AG20443 (cell line): Measurements from ENCODE around the gene KLF11.

Experiments
- DNase-seq: peaks from one replicate; pipeline ENCODE4 v3.0.0; 2012; ENCODE audit warnings: low spot score, mixed read lengths

The KLF11 gene

GRCh38 chr2:10064932-10065772, 21.8 kb downstream of the KLF11 start:
- DNase-seq = no peak

- no peak for DNase-seq
These were observed 22.4 kb downstream of the KLF11 start for GRCh38 chr2:10065773-10066055.

DNA sequence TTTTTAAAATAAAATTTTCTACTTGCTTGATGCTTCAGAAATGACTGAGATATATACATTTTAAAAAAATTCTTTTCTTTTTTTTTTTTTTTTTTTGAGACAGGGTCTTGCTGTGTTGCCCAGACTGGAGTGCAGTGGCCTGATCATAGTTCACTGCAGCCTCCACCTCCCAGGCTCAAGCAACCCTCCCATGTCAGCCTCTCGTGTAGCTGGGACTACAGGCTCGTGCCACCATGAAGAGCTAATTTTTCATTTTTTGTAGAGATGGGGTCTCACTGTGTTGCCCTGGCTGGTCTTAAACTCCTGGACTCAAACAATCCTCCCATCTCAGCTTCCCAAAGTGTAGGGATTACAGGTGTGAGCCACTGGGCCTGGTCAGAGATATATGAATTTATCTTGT, 24.0 kb downstream of the KLF11 start:
- DNase-seq = no peak

- no peak for DNase-seq
These were observed 24.5 kb downstream of the KLF11 start for GRCh38 chr2:10067881-10068280.

GRCh38 chr2:10071176-10071575, 27.8 kb downstream of the KLF11 start:
- DNase-seq = no peak

- DNase-seq = no peak
These were observed 28.2 kb downstream of the KLF11 start for GRCh38 chr2:10071595-10071994.

DNA sequence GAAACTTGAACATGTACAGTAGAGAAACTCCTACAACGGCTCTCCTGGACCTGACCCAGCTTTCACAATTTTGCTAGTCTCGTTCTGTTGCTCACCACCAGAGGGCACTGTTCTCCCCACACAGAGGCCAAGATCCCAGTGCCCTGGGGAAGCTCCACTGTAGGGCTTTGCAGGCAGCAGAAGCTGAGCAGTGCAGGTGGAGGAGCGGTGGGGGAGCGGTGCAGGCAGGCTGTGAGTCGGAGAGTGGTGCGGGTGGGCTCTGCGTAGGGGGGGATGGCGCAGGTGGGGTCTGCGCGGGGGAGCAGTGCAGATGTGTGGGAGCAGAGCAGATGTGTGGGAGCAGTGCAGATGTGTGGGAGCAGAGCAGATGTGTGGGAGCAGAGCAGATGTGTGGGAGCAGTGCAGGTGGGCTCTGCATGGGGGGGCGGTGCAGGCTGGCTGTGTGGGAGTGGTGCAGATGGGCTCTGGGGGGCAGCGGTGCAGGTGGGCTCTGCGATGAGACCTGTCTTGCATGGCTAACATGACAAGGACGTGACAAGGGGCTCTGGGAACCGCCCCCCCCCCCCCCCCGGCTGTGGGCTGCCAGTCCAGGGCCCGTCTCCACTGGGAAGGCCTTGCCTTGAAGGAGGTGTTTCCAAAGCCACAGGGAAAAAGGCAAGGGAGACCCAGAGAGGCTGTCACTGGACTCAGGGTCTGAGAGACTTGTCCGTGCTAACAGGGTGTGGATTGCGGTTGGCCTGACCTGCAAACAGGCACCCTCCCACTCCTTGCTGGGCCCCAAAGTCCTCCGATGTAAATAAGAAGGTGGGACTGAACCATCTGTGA, 29.5 kb downstream of the KLF11 start:
- peak; percentile 92 for DNase-seq

DNA sequence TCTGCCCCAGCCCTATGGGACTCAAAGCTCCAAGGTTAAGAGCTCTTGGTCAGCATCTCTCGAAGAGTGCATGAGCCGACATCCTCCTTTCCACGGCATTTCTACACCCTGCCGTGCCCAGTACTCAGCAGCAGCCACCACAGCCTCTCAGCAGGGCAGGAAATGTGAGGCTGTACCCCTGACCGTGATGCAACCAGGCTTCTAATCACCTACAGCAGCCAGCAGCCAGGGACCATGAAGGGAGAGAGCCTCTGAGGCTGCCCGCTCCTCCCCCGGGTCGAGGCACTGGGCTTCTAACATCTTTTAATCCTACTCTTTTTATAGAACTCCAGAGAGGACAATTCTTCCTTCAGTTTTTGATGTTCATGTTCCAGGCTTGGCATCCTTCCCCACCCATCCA, 30.4 kb downstream of the KLF11 start:
- DNase-seq = no peak

DNA sequence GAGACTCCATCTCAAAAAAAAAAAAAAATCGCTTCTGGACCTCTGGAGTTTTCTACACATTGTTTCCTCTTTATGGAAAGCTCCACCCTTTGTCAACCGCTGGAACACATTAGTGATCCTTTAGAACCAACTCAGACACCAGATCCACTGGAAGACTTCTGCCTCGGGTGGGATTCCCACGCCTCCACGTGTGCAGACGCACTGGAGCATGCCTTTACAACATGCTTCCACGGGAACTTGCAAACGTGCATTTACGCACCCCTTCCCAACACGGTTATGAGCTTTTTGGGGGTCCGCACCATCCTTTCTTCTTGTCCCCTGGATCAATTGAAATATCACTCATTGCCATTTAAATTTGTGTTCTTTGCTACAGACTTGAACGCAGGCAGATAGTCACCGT, 31.8 kb downstream of the KLF11 start:
- no peak for DNase-seq

DNA sequence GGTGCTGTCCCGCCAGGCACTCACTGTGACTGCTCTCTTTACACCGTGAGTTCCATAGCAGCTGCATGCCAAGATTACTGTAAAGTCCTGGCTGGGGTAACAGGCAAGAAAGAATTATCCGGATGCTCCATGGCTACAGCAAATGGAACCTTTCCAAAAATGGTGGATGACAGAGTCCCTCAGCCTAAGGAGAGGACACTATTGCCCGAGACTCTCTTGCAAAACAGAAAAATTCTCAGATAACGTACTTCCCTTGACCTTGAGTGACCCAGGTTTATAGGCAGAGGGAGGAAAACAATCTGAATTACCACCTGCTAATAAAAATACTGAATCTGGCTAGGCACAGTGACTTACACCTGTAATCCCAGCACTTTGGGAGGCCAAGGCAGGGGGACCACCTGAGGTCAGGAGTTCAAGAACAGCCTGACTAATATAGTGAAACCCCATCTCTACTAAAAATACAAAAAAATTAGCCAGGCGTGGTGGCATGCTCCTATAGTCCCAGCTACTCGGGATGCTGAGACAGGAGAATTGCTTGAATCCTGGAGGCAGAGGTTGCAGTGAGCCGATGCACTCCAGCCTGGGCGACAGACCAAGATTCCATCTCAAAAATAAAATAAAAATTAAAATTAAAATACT, 32.3 kb downstream of the KLF11 start:
- no peak for DNase-seq

DNA sequence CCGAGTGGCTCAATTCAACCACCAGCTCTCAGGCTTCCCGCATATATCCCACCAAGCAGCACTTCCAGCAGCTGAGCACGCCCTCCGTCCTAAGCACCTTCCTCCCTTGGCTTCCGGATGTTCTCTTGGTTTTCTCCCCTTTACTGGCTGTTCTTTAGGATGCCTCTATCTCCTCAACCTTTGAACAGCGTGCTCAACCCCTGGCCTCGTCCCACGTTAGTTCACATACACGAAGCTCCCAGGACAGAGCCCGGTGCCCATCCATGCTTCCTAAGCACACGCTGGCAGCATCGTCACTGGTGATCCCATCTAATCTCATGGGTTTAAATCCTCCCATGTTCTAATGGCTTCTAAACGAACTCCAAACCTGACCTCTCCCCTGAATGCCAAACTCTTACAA, 33.2 kb downstream of the KLF11 start:
- DNase-seq = no peak

DNA sequence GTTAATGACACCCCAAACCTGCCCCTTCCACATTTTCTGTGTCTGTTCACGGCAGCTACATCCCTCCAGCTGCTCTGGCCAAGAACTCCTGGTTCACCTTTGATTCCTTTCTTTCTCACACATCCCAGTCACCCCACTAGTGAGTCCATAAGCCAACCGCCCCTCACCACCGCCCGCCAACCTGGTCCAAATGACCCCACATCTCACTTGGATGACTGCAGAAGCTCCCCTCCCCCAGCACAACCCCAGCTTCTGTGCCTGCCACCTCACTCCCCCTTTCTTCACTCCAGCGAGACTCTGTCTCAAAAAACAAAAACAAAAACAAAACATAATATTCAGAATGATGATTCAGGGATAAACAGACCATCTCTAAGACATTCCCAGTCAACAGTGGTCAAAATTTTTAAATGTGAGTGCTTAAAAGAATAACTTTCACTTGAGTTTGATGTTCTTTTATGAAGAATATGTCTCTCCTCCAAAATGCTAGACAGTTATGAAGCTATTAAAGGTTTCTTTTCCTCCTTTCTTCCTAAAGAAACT, 33.7 kb downstream of the KLF11 start:
- no peak for DNase-seq

DNA sequence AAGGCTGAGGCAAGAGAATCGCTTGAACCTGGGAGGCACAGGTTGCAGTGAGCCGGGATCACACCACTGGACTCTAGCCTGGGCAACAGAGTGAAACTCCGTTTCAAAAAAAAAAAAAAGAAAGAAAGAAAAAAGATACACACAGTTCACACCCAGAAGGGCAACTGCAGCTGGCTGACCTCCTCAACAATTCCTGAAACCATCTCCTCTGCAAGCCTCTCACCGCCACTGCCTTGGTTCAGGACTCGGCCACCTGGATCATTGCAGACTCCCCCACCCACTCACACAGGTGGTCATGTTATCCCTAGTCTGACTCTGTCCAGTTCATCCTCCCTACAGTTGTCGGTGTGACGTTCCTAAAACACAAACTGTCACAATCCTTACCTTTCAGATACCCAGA, 34.7 kb downstream of the KLF11 start:
- no peak for DNase-seq

DNA sequence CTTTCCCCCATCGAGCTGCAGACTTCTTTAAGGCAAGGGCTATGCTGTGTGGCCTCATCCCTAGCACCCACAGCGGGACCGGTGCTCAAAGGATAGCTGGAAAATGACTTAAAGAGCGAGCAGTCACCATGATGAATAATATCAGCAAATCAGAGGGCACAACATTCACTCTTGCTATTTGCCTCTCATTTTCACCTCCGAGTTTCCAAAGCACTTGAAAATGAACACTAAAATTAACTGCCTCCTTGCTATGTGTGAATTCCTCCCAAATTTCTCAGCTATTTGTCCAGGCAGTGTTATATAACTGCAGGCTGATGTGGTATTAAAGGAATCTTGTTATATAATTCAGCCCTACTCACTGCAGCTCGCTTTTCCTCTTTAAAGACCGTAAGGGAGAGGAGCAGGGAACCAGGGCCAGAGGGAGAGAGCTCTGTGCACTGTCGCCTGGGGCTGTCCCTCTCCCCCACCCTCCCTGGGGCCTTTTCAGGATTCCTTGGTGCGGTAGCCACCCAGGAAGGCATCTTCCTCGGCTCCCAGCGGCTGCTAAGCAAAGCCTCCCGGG, 35.4 kb downstream of the KLF11 start:
- DNase-seq = no peak

- peak; percentile 84 for DNase-seq
These were observed 36.0 kb downstream of the KLF11 start for GRCh38 chr2:10079266-10079869.

DNA sequence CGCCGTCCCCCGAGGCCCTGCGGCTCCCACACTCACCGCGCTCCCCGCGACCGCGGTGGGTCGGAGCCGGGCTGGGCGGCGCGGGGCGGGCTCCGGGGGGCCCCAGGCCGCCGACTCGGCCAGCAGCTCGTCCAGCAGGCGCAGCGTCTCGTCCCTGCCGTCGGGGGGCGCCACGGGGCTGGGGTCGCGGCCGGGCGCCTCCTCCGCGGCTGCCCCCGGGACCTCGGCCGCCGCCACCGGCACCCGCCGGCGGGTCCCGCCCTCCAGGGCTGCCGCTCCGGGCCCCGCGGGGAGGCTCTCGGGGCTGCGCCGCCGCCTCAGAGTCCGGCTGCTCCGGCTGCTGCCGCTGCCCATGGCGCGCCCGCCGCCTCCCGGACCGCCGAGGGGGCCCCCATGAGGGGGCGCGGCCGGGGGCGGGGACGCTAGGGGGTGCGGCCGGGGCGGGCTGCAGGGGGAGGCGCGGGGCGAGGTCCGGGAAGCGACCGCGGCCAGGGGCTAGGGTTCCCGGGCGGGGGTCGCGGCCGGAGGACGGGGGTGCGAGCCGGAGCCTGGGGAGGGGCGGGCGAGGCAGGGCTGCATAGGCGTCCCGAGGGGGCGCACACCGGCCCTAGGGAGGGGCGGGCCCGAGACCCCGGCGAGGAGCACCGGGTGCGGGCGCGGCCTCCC, 36.7 kb downstream of the KLF11 start, which contains the start of gene CYS1:
TSS of gene CYS1 (minus strand) at position 542 of the 666 bp plus-strand sequence. CDS start at position 354, 188 bp downstream.
- DNase-seq = peak; percentile 87

DNA sequence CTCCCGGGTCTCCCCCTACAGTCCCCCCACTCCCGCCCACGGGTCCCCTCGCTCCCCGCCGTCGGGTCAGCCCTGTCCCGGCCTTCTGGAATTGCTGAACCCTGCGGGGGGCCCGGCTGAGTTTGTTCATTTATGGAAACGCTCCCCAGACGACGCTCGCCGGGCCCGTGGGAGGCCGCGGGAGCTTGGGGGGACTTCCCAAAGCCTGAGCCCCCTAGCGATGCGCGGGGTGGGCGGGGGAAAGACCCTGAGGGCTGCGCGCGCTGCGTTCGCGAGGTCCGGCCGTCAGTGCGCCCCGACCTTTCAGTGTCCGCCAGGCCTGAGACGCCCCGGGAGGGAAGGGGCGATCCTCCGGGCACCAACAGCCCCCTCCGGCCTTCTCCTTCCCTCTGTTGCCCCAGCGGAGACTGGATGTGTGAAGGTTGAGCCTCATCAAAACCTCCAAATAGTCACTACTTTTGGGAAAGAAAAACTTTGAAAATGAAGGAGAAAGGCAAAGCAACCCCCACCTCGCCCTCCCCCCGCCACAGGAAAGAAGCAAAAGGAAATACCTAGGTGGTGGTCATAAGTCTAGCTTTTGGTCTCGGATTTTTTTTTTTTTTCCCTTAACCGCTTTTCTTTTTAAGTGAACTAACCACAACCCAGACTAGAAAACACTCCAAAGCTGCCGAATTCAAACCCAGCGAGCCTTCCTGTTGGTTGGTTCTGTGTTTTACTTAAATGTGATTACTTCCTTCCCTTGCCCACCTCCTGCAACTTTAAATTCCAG, 37.4 kb downstream of the KLF11 start:
- no peak for DNase-seq

- DNase-seq = peak; percentile 39
These were observed 39.7 kb downstream of the KLF11 start for GRCh38 chr2:10083046-10083445.

- DNase-seq = no peak
These were observed 40.4 kb downstream of the KLF11 start for GRCh38 chr2:10083692-10084211.

DNA sequence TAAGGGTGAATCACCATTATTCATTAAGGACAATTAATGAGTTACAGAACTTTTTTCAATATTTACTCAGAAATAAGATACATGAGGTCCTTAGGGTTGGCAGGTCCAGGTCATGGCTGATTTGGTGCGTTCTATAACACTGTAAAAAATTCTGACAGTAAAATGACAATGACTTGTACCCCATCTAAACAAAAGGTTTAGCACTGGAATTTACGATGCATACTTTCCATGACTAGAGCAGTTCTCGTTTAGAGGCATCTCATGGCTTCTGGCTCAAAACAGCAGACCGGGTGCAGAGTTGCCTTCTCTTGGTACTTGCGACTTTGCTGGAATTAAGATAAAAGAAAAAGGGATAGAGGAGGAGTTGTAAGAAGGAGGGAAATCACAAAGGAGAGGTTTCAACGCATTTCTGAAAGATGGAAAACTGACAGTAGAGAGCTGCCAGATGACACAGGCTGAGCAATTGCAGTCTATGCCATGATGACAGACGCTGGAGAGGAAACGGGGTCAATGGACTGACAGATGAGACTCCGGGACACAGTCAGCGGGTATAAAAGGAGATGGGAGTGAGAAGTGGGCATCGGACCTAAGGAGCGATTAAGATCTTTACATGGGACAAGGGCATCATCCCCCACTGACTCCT, 41.0 kb downstream of the KLF11 start:
- no peak for DNase-seq
